HepG2 (cell line): Measurements from ENCODE around the gene TIMELESS. TPM values are rescaled to one million over a fixed set of nuclear protein-coding genes. Genes with fewer than 3 reads are reported as not detected.
"Not testable (repeated sequence)": the region's sequence is repeated elsewhere in the genome, so short reads cannot be mapped to it uniquely, and the experiment has no call there.

Source experiments
- ATAC-seq: fragments of 200-7000 bp; cut with Tn5 transposase; 3 replicates; pipeline ENCODE4 v1.9.1; 2020; ENCODE audit warnings: mild to moderate bottlenecking, moderate library complexity
- BruUV-seq: library from RNA; stranded (reverse); fragments of 400-500 nt; replicated peaks from 2 replicates; lab custom pipeline; 2021; lab: Mats Ljungman, UMichigan
- CTCF ChIA-PET: fragments of 300-600 bp; formaldehyde crosslinking; extraction: SDS; loops from one replicate; lab custom pipeline; 2021; ENCODE audit warnings: low total read pairs, inconsistent platforms, low intra/inter-chr PET ratio; lab: Yijun Ruan, JAX
- POLR2A ChIA-PET: fragments of 350-600 bp; sonication (Branson Sonifier 250); formaldehyde crosslinking; loops from one replicate; lab custom pipeline; 2020; ENCODE audit warnings: antibody characterized with exemption, inconsistent platforms; lab: Yijun Ruan, JAX
- DNase-seq: peaks from one replicate; pipeline ENCODE4 v3.0.0-alpha.2; 2015; ENCODE audit warnings: low spot score
- FAIRE-seq: peaks from 3 replicates; lab custom pipeline; 2011; peaks lifted over from hg19 to GRCh38; lab: Jason Lieb, UNC
- H2AFZ ChIP-seq: one replicate; pipeline ENCODE4 v1.6.1; 2011; ENCODE audit warnings: low read length, inconsistent platforms
- H3K27ac ChIP-seq: fragments of 300-600 bp; 3 replicates; pipeline ENCODE4 v1.8.0; 2011; ENCODE audit warnings: mixed run types, mild to moderate bottlenecking, mixed read lengths, low read length, inconsistent platforms; ENCODE audit not compliant: insufficient read depth; ENCODE audit errors: extremely low read length
- H3K27me3 ChIP-seq, 2 experiments: fragments of 200-600 bp in 1 of 2; 2 replicates in 1 of 2; 3 replicates in 1 of 2; pipeline versions ENCODE4 v1.6.0 to v1.8.0; 2011; ENCODE audit warnings: low read length in 2 of 2, mild to moderate bottlenecking in 2 of 2, moderate library complexity in 2 of 2, inconsistent platforms in 1 of 2; ENCODE audit not compliant: insufficient read depth in 2 of 2, control insufficient read depth in 1 of 2
- H3K36me3 ChIP-seq, 2 experiments: fragments of 200-600 bp in 1 of 2; replicated peaks in 1 of 2; 2 replicates in 1 of 2; 3 replicates in 1 of 2; pipeline versions ENCODE4 v1.5.1 to v1.8.0; 2011; ENCODE audit warnings: low read length in 2 of 2, inconsistent platforms in 1 of 2; ENCODE audit not compliant: insufficient read depth in 2 of 2, control insufficient read depth in 1 of 2
- H3K4me1 ChIP-seq: 2 replicates; pipeline ENCODE4 v1.5.1; 2012; ENCODE audit warnings: low read length, inconsistent platforms; ENCODE audit not compliant: insufficient read depth
- H3K4me2 ChIP-seq: 2 replicates; pipeline ENCODE4 v1.6.0; 2011; ENCODE audit warnings: low read depth, low read length, inconsistent platforms
- H3K4me3 ChIP-seq, 3 experiments: fragments of 200-600 bp in 1 of 3; sonication (generic), shearing (Covaris generic) in 1 of 3; replicated peaks in 1 of 3; 2 replicates each; pipeline ENCODE4 v1.5.1; 2011 to 2016; ENCODE audit warnings: low read length in 3 of 3, inconsistent platforms in 2 of 3, low read depth in 2 of 3, mild to moderate bottlenecking in 2 of 3, control low read depth in 1 of 3, mixed read lengths in 1 of 3; ENCODE audit not compliant: insufficient read depth in 1 of 3
- H3K79me2 ChIP-seq: one replicate; pipeline ENCODE4 v1.6.1; 2011; ENCODE audit warnings: low read length, inconsistent platforms; ENCODE audit not compliant: insufficient read depth
- H3K9ac ChIP-seq: 2 replicates; pipeline ENCODE4 v1.6.0; 2011; ENCODE audit warnings: mild to moderate bottlenecking, low read depth, low read length, inconsistent platforms; ENCODE audit not compliant: insufficient read depth
- H3K9me3 ChIP-seq: 2 replicates; pipeline ENCODE4 v1.5.1; 2012; ENCODE audit warnings: mild to moderate bottlenecking, low read length
- H4K20me1 ChIP-seq: 2 replicates; pipeline ENCODE4 v1.6.0; 2011; ENCODE audit warnings: inconsistent platforms, mild to moderate bottlenecking, low read length, moderate library complexity; ENCODE audit not compliant: insufficient read depth
- PRDM10 ChIP-seq: sonication (generic); formaldehyde crosslinking; IDR thresholded peaks from 2 replicates; pipeline ENCODE4 v1.4.0; 2020; ENCODE audit warnings: low read depth, missing genetic modification reagents
- RAD21 ChIP-seq: fragments of 450-650 bp; formaldehyde crosslinking; IDR thresholded peaks from 2 replicates; pipeline ENCODE4 v1.5.0; 2020; ENCODE audit warnings: mild to moderate bottlenecking
- WGBS: methylation state at CpG from one replicate; pipeline ENCODE4 v1.1.6; 2017; ENCODE audit warnings: low lambda C conversion rate; 5-methylcytosine and 5-hydroxymethylcytosine counted together
- in situ Hi-C: cut with HindIII; loops from 2 replicates; pipeline ENCODE4 v1.10.0; 2017; ENCODE audit warnings: low pct_unique_long_range_greater_than_20kb; ENCODE audit not compliant: extremely low pct_ligation_motif_present
- intact Hi-C: fragments of 100-400 bp; cut with micrococcal nuclease; formaldehyde crosslinking; loops from one replicate; pipeline ENCODE4 v1.10.0; 2022; ENCODE audit not compliant: unreplicated experiment
- polyA plus RNA-seq, 8 experiments: library from polyadenylated mRNA; depleted of rRNA in 3 of 8; stranded (reverse) in 7 of 8; unstranded in 1 of 8; fragments of >200 nt; fragmentation: Illumina TruSeq in 4 of 8; extraction: Trizol in 4 of 8; gene quantifications; 2 replicates each; pipeline versions ENCODE4 v1.2.1 to v1.2.3, GENCODE V29; 2011 to 2016; ENCODE audit warnings: low read depth in 4 of 8, missing spikeins in 1 of 8, mixed read lengths in 1 of 8; ENCODE audit not compliant: insufficient read depth in 1 of 8
- total RNA-seq, 5 experiments: library from RNA; depleted of rRNA; stranded (reverse); fragments of >200 nt; fragmentation: Illumina TruSeq; extraction: Trizol; gene quantifications; 2 replicates each; pipeline ENCODE4 v1.2.3, GENCODE V29; 2016; ENCODE audit warnings: low read depth in 1 of 5
- TF ChIP-seq, protein P1 (sequence below): IDR thresholded peaks from 2 replicates; pipeline ENCODE4 v1.6.1; 2016; ENCODE audit warnings: low read depth, borderline replicate concordance

TIMELESS gene
- total and polyA plus RNA-seq, 2 of the 13 experiments (the other 11 are each of a cell fraction or from before 2014, with no cell fraction given) = 4.0 to 20.3 TPM

- no peak for TF ChIP-seq RAD21 (CRISPR knock-in tag)
- TF ChIP-seq PRDM10 (CRISPR knock-in tag) = no peak
- TF ChIP-seq, protein P1, sequence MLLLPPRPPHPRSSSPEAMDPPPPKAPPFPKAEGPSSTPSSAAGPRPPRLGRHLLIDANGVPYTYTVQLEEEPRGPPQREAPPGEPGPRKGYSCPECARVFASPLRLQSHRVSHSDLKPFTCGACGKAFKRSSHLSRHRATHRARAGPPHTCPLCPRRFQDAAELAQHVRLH (CRISPR knock-in tag) = no peak
Measured at GRCh38 chr12:56449622-56449984, 377 bp upstream of the TIMELESS start (continued).

GRCh38 chr12:56443208-56443607, 6.0 kb downstream of the TIMELESS start:
- ATAC-seq, FAIRE-seq, intact Hi-C loops, H3K27ac ChIP-seq, H3K27me3 ChIP-seq, POLR2A ChIA-PET, H2AFZ ChIP-seq, CTCF ChIA-PET, H3K9ac ChIP-seq, H3K4me3 ChIP-seq, DNase-seq, H3K36me3 ChIP-seq, BruUV-seq, H4K20me1 ChIP-seq, H3K4me2 ChIP-seq, H3K9me3 ChIP-seq, in situ Hi-C loops: not testable (repeated sequence)
- Histone ChIP-seq H3K4me1 (peaks cover 19% of the 10 kb centered on the region), H3K79me2 (peaks cover 18% of the 10 kb centered on the region)
- 93% methylated on average over 2 of the region's 2 CpGs for WGBS
